HCT116 (cell line): Measurements from ENCODE around the gene ST6GALNAC2. TPM values are rescaled to one million over a fixed set of nuclear protein-coding genes. Genes with fewer than 3 reads are reported as not detected.

Experiments used
- ATAC-seq: fragments of 200-7000 bp; cut with Tn5 transposase; 2 replicates; pipeline ENCODE4 v1.9.1; 2020; ENCODE audit warnings: mild to moderate bottlenecking, moderate library complexity
- BruUV-seq: library from RNA; stranded (reverse); fragments of 400-500 nt; replicated peaks from 2 replicates; lab custom pipeline; 2021; lab: Mats Ljungman, UMichigan
- CTCF ChIA-PET: fragments of 300-600 bp; sonication (Branson Sonifier 250); formaldehyde crosslinking; loops from one replicate; lab custom pipeline; 2021; ENCODE audit warnings: antibody characterized with exemption; lab: Charles Lee
- POLR2A ChIA-PET: fragments of 300-600, 350-600 bp; sonication (Branson Sonifier 250); formaldehyde crosslinking; loops from one replicate; lab custom pipeline; 2021; ENCODE audit warnings: antibody characterized with exemption; lab: Charles Lee
- RAD21 ChIA-PET, 2 experiments: fragments of 300-600 bp; sonication (Branson Sonifier 250); formaldehyde crosslinking; loops; one replicate each; lab custom pipeline; 2023; ENCODE audit warnings: low total read pairs in 2 of 2; ENCODE audit not compliant: uncharacterized antibody in 2 of 2, unreplicated experiment in 2 of 2, low non-redundant PET in 1 of 2; lab: Charles Lee
- DNase-seq: peaks from one replicate; pipeline ENCODE4 v3.0.0-alpha.2; 2010; ENCODE audit warnings: low read depth, low spot score
- H2AFZ ChIP-seq: fragments of 200-600 bp; shearing (Covaris generic), sonication (generic); 2 replicates; pipeline ENCODE4 v1.6.1; 2017; ENCODE audit warnings: low read depth, mixed run types, mixed read lengths, antibody characterized with exemption, low read length; ENCODE audit not compliant: poor library complexity, severe bottlenecking
- H3K27ac ChIP-seq: 2 replicates; pipeline ENCODE4 v1.5.1; 2012; ENCODE audit warnings: low read depth, low read length
- H3K27me3 ChIP-seq: fragments of 200-600 bp; sonication (generic); 2 replicates; pipeline ENCODE4 v1.6.1; 2016; ENCODE audit warnings: mixed run types, low read length, mixed read lengths; ENCODE audit not compliant: insufficient read depth
- H3K36me3 ChIP-seq, 2 experiments: fragments of 200-500 bp in 1 of 2; fragments of 200-600 bp in 1 of 2; sonication (Bioruptor generic) in 1 of 2; sonication (generic) in 1 of 2; 2 replicates each; pipeline versions ENCODE4 v1.5.1 to v1.6.1; 2014 to 2016; ENCODE audit warnings: low read length in 2 of 2, inconsistent platforms in 1 of 2, mixed read lengths in 1 of 2, mixed run types in 1 of 2; ENCODE audit not compliant: insufficient read depth in 2 of 2, control insufficient read depth in 1 of 2
- H3K4me1 ChIP-seq, 2 experiments: fragments of 200-600 bp in 1 of 2; sonication (generic) in 1 of 2; 2 replicates each; pipeline versions ENCODE4 v1.5.1 to v1.6.1; 2012 to 2017; ENCODE audit warnings: low read length in 2 of 2, inconsistent platforms in 1 of 2, mild to moderate bottlenecking in 1 of 2, mixed read lengths in 1 of 2, mixed run types in 1 of 2, moderate library complexity in 1 of 2; ENCODE audit not compliant: insufficient read depth in 2 of 2, control insufficient read depth in 1 of 2
- H3K4me2 ChIP-seq: fragments of 200-600 bp; sonication (generic); 2 replicates; pipeline ENCODE4 v1.6.1; 2017; ENCODE audit warnings: mixed run types, low read length, mixed read lengths
- H3K4me3 ChIP-seq, 2 experiments: fragments of 200-600 bp in 1 of 2; sonication (generic) in 1 of 2; replicated peaks in 1 of 2; 2 replicates each; pipeline ENCODE4 v1.5.1; 2011 to 2016; ENCODE audit warnings: low read length in 2 of 2, control low read depth in 1 of 2, low read depth in 1 of 2, mild to moderate bottlenecking in 1 of 2, mixed read lengths in 1 of 2, mixed run types in 1 of 2
- H3K79me2 ChIP-seq: fragments of 200-600 bp; sonication (generic); 2 replicates; pipeline ENCODE4 v1.6.1; 2017; ENCODE audit warnings: mild to moderate bottlenecking, mixed run types, low read length, moderate library complexity, mixed read lengths; ENCODE audit not compliant: insufficient read depth
- H3K9ac ChIP-seq: fragments of 200-600 bp; sonication (generic); 2 replicates; pipeline ENCODE4 v1.6.1; 2016; ENCODE audit warnings: low read length, mixed read lengths
- H3K9me2 ChIP-seq: fragments of 200-600 bp; sonication (generic), shearing (Covaris generic); 2 replicates; pipeline ENCODE4 v1.6.1; 2017; ENCODE audit warnings: mixed run types, mild to moderate bottlenecking, moderate library complexity; ENCODE audit not compliant: insufficient read depth
- H3K9me3 ChIP-seq, 2 experiments: fragments of 200-500 bp in 1 of 2; fragments of 200-600 bp in 1 of 2; sonication (Bioruptor generic) in 1 of 2; sonication (generic) in 1 of 2; 2 replicates each; pipeline ENCODE4 v1.6.1; 2014 to 2017; ENCODE audit warnings: low read length in 2 of 2, mixed read lengths in 2 of 2, inconsistent platforms in 1 of 2, low read depth in 1 of 2, mild to moderate bottlenecking in 1 of 2, mixed run types in 1 of 2, moderate library complexity in 1 of 2; ENCODE audit not compliant: control insufficient read depth in 1 of 2, insufficient read depth in 1 of 2
- H4K20me1 ChIP-seq: fragments of 200-600 bp; sonication (generic), shearing (Covaris generic); 2 replicates; pipeline ENCODE4 v1.6.1; 2017; ENCODE audit warnings: mixed run types, mild to moderate bottlenecking, moderate library complexity; ENCODE audit not compliant: insufficient read depth
- CBX3 ChIP-seq: IDR thresholded peaks from 2 replicates; pipeline ENCODE4 v1.6.1; 2012; ENCODE audit warnings: low read depth
- ELF1 ChIP-seq: IDR thresholded peaks from 2 replicates; pipeline ENCODE4 v1.6.1; 2012; ENCODE audit warnings: low read depth, borderline replicate concordance
- EZH2 ChIP-seq: fragments of 200-600 bp; sonication (generic); IDR thresholded peaks from 2 replicates; pipeline ENCODE4 v1.6.1; 2017; ENCODE audit warnings: antibody characterized with exemption, mixed run types
- RAD21 ChIP-seq: IDR thresholded peaks from 2 replicates; pipeline ENCODE4 v1.6.1; 2012; ENCODE audit warnings: low read depth, mild to moderate bottlenecking
- REST ChIP-seq: IDR thresholded peaks from 2 replicates; pipeline ENCODE4 v1.6.1; 2012; ENCODE audit warnings: low read depth
- SIN3A ChIP-seq: IDR thresholded peaks from 2 replicates; pipeline ENCODE4 v1.6.1; 2012; ENCODE audit warnings: low read depth
- SP1 ChIP-seq: IDR thresholded peaks from 2 replicates; pipeline ENCODE4 v1.6.1; 2012; ENCODE audit warnings: low read depth
- TCF7L2 ChIP-seq: IDR thresholded peaks from 2 replicates; pipeline ENCODE4 v1.7.0; 2011; ENCODE audit warnings: borderline replicate concordance, inconsistent platforms; ENCODE audit not compliant: insufficient read depth, insufficient read length; ENCODE audit errors: extremely low read depth
- ZBTB33 ChIP-seq: IDR thresholded peaks from 2 replicates; pipeline ENCODE4 v1.6.1; 2011; ENCODE audit warnings: mild to moderate bottlenecking, low read length, moderate library complexity; ENCODE audit not compliant: insufficient replicate concordance; ENCODE audit errors: extremely low read depth
- intact Hi-C: fragments of 100-400 bp; cut with micrococcal nuclease; formaldehyde crosslinking; loops from 2 replicates; pipeline ENCODE4 v1.10.0; 2022
- total RNA-seq: library from RNA; stranded (reverse); gene quantifications from one replicate; pipeline ENCODE4 v1.2.1, GENCODE V29; 2021; ENCODE audit not compliant: unreplicated experiment

ST6GALNAC2 gene
- total RNA-seq, 1 experiment from 2014 or later, result 14.7 TPM

GRCh38 chr17:76578376-76578775 is 7.3 kb downstream of the ST6GALNAC2 start:
- H3K27me3 ChIP-seq, result no peaks in the 10 kb centered on the region
- H4K20me1 ChIP-seq, result no peaks in the 10 kb centered on the region
- intact Hi-C loops, result no loop called here
- RAD21 ChIA-PET, result no interaction called here
- H3K9me3 ChIP-seq, result no peaks in the 10 kb centered on the region
- H3K4me2 ChIP-seq, result no peak overlapping the region
- H3K4me1 ChIP-seq, result peaks cover 7 to 18% of the 10 kb centered on the region in 2 experiments; a peak in 2 of 4 replicates
- H3K4me3 ChIP-seq, result no peak overlapping the region
- H3K79me2 ChIP-seq, result no peaks in the 10 kb centered on the region
- ATAC-seq (no peak), DNase-seq (no peak)
- no peak overlapping the region for H3K27ac ChIP-seq
- no TSS peak for BruUV-seq
- H2AFZ ChIP-seq, result no peak overlapping the region
- H3K9ac ChIP-seq, result no peak overlapping the region
- TF ChIP-seq ELF1 (no peak), TCF7L2 (no peak), EZH2 (no peak), SP1 (no peak), CBX3 (no peak), SIN3A (no peak), ZBTB33 (no peak), RAD21 (no peak), REST (no peak)
- POLR2A ChIA-PET, result interaction anchor here (1.5 kb wide), 1 partner anchor 12 kb away, joined by 6 read pairs; no protein-coding TSS in a partner anchor
- no peaks in the 10 kb centered on the region for H3K9me2 ChIP-seq
- CTCF ChIA-PET, result interaction anchor here (1.1 kb wide), 1 partner anchor 21 kb away, joined by 3 read pairs; no protein-coding TSS in a partner anchor
- H3K36me3 ChIP-seq, result no peaks in the 10 kb centered on the region
